Memory B cell (primary cell): ENCODE measurements around the gene KMO.

ENCODE experiments used
- ATAC-seq: fragments of 150-1000 bp; cut with Tn5 transposase; 2 replicates; pipeline ENCODE4 v1.10.0; 2021; ENCODE audit warnings: low read depth, mild to moderate bottlenecking, moderate library complexity
- DNase-seq, 2 donors: peaks; one replicate each; pipeline ENCODE4 v3.0.0; 2022; ENCODE audit warnings: low spot score in 2 of 2
- H3K27ac Mint-ChIP-seq: one replicate; pipeline ENCODE4 v1.8.0; 2022; ENCODE audit warnings: mild to moderate bottlenecking, moderate library complexity, mixed read lengths
- H3K27me3 Mint-ChIP-seq: one replicate; pipeline ENCODE4 v1.8.0; 2022; ENCODE audit warnings: mixed read lengths
- H3K36me3 Mint-ChIP-seq: one replicate; pipeline ENCODE4 v1.8.0; 2022; ENCODE audit warnings: mild to moderate bottlenecking, mixed read lengths
- H3K4me1 Mint-ChIP-seq: one replicate; pipeline ENCODE4 v1.8.0; 2022; ENCODE audit warnings: mixed read lengths
- H3K4me3 Mint-ChIP-seq: one replicate; pipeline ENCODE4 v1.8.0; 2022; ENCODE audit warnings: mild to moderate bottlenecking, moderate library complexity, mixed read lengths
- H3K9me3 Mint-ChIP-seq: one replicate; pipeline ENCODE4 v1.8.0; 2022; ENCODE audit warnings: mixed read lengths

KMO gene

GRCh38 chr1:241525026-241525425 is 7.2 kb upstream of the KMO start:
- no peak overlapping the region for H3K4me3 Mint-ChIP-seq
- H3K4me1 Mint-ChIP-seq: peaks cover 3% of the 10 kb centered on the region
- no peak for DNase-seq
- no peaks in the 10 kb centered on the region for H3K36me3 Mint-ChIP-seq
- H3K27ac Mint-ChIP-seq: no peak overlapping the region
- no peaks in the 10 kb centered on the region for H3K9me3 Mint-ChIP-seq
- no peaks in the 10 kb centered on the region for H3K27me3 Mint-ChIP-seq
- no peak for ATAC-seq

GRCh38 chr1:241527146-241527545 is 5.0 kb upstream of the KMO start:
- ATAC-seq: no peak

GRCh38 chr1:241531195-241532161 is 700 bp upstream of the KMO start:
- H3K36me3 Mint-ChIP-seq: peaks cover 4% of the 10 kb centered on the region
- ATAC-seq (peak; percentile 58), DNase-seq (peak in 1 of 2 donors; percentile 70)
- peaks cover 27% of the 10 kb centered on the region for H3K4me1 Mint-ChIP-seq
- peak overlapping the region; percentile 98 for H3K27ac Mint-ChIP-seq
- no peaks in the 10 kb centered on the region for H3K9me3 Mint-ChIP-seq
- H3K27me3 Mint-ChIP-seq: no peaks in the 10 kb centered on the region
- H3K4me3 Mint-ChIP-seq: peak overlapping the region; percentile 98

More at GRCh38 chr1:241527146-241527545, 5.0 kb upstream of the KMO start:
- no peaks in the 10 kb centered on the region for H3K27me3 Mint-ChIP-seq
- no peaks in the 10 kb centered on the region for H3K9me3 Mint-ChIP-seq
- no peaks in the 10 kb centered on the region for H3K36me3 Mint-ChIP-seq
- H3K4me3 Mint-ChIP-seq: no peak overlapping the region
- DNase-seq: no peak
- H3K4me1 Mint-ChIP-seq: peaks cover 5% of the 10 kb centered on the region
- H3K27ac Mint-ChIP-seq: no peak overlapping the region

- DNase-seq: peak; percentile 41 to 60
- peaks cover 34% of the 10 kb centered on the region for H3K4me1 Mint-ChIP-seq
- ATAC-seq: peak; percentile 76
- H3K27me3 Mint-ChIP-seq: no peaks in the 10 kb centered on the region
- H3K36me3 Mint-ChIP-seq: peaks cover 17% of the 10 kb centered on the region
- H3K9me3 Mint-ChIP-seq: peaks cover 3% of the 10 kb centered on the region
- H3K27ac Mint-ChIP-seq: peak overlapping the region; percentile 98
- H3K4me3 Mint-ChIP-seq: peak overlapping the region; percentile 78
Observed at GRCh38 chr1:241532864-241533263, 686 bp downstream of the KMO start.

GRCh38 chr1:241533326-241534115 is 1.3 kb downstream of the KMO start:
- ATAC-seq (peak; percentile 17), DNase-seq (peak in 1 of 2 donors; percentile 7)
- Mint-ChIP-seq H3K27me3 (no peaks in the 10 kb centered on the region), H3K9me3 (peaks cover 3% of the 10 kb centered on the region), H3K4me1 (peaks cover 37% of the 10 kb centered on the region), H3K4me3 (peak overlapping the region; percentile 78), H3K36me3 (peaks cover 22% of the 10 kb centered on the region), H3K27ac (peak overlapping the region; percentile 98)

- DNase-seq: no peak
- H3K4me1 Mint-ChIP-seq: peaks cover 46% of the 10 kb centered on the region
- H3K36me3 Mint-ChIP-seq: peaks cover 31% of the 10 kb centered on the region
- ATAC-seq: no peak
- H3K27me3 Mint-ChIP-seq: no peaks in the 10 kb centered on the region
- H3K4me3 Mint-ChIP-seq: no peak overlapping the region
- no peak overlapping the region for H3K27ac Mint-ChIP-seq
- H3K9me3 Mint-ChIP-seq: peaks cover 3% of the 10 kb centered on the region
Observed at GRCh38 chr1:241536304-241536703, 4.1 kb downstream of the KMO start.

- peaks cover 31% of the 10 kb centered on the region for H3K36me3 Mint-ChIP-seq
Observed at GRCh38 chr1:241536969-241537368, 4.8 kb downstream of the KMO start.

GRCh38 chr1:241542199-241542907 is 10.2 kb downstream of the KMO start:
- Mint-ChIP-seq H3K27me3 (no peaks in the 10 kb centered on the region), H3K36me3 (peaks cover 33% of the 10 kb centered on the region), H3K27ac (peak overlapping the region; percentile 88), H3K4me1 (peaks cover 49% of the 10 kb centered on the region), H3K9me3 (peaks cover 4% of the 10 kb centered on the region), H3K4me3 (peak overlapping the region; percentile 19)
- ATAC-seq (peak; percentile 95), DNase-seq (no peak)

More at GRCh38 chr1:241536969-241537368, 4.8 kb downstream of the KMO start:
- no peak overlapping the region for H3K4me3 Mint-ChIP-seq
- DNase-seq (no peak), ATAC-seq (no peak)
- no peak overlapping the region for H3K27ac Mint-ChIP-seq
- no peaks in the 10 kb centered on the region for H3K27me3 Mint-ChIP-seq
- peaks cover 3% of the 10 kb centered on the region for H3K9me3 Mint-ChIP-seq
- peaks cover 50% of the 10 kb centered on the region for H3K4me1 Mint-ChIP-seq

GRCh38 chr1:241548008-241548407 is 15.8 kb downstream of the KMO start:
- no peak for ATAC-seq
- H3K36me3 Mint-ChIP-seq: peaks cover 21% of the 10 kb centered on the region
- peaks cover 44% of the 10 kb centered on the region for H3K4me1 Mint-ChIP-seq
- no peak overlapping the region for H3K4me3 Mint-ChIP-seq
- H3K27ac Mint-ChIP-seq: peak overlapping the region; percentile 22
- H3K27me3 Mint-ChIP-seq: no peaks in the 10 kb centered on the region
- H3K9me3 Mint-ChIP-seq: peaks cover 4% of the 10 kb centered on the region
- no peak for DNase-seq

- Mint-ChIP-seq H3K36me3 (peaks cover 20% of the 10 kb centered on the region), H3K27me3 (no peaks in the 10 kb centered on the region), H3K4me1 (peaks cover 41% of the 10 kb centered on the region), H3K4me3 (no peak overlapping the region), H3K9me3 (peaks cover 4% of the 10 kb centered on the region), H3K27ac (peak overlapping the region; percentile 100)
- ATAC-seq (no peak), DNase-seq (no peak)
Observed at GRCh38 chr1:241550318-241550717, 18.1 kb downstream of the KMO start.

GRCh38 chr1:241551759-241552638 is 19.8 kb downstream of the KMO start:
- no peaks in the 10 kb centered on the region for H3K27me3 Mint-ChIP-seq
- H3K4me1 Mint-ChIP-seq: peaks cover 34% of the 10 kb centered on the region
- DNase-seq (peak; percentile 54 to 79), ATAC-seq (peak; percentile 92)
- H3K9me3 Mint-ChIP-seq: peaks cover 2% of the 10 kb centered on the region
- H3K4me3 Mint-ChIP-seq: peak overlapping the region; percentile 86
- peak overlapping the region; percentile 100 for H3K27ac Mint-ChIP-seq
- peaks cover 19% of the 10 kb centered on the region for H3K36me3 Mint-ChIP-seq

GRCh38 chr1:241553886-241554592 is 21.9 kb downstream of the KMO start:
- peaks cover 2% of the 10 kb centered on the region for H3K9me3 Mint-ChIP-seq
- no peak for ATAC-seq
- peaks cover 35% of the 10 kb centered on the region for H3K4me1 Mint-ChIP-seq
- DNase-seq: no peak
- no peaks in the 10 kb centered on the region for H3K27me3 Mint-ChIP-seq
- H3K36me3 Mint-ChIP-seq: peaks cover 22% of the 10 kb centered on the region
- H3K27ac Mint-ChIP-seq: peak overlapping the region; percentile 69
- H3K4me3 Mint-ChIP-seq: no peak overlapping the region
